K562 (cell line): ENCODE measurements around the gene PHF20. TPM values are rescaled to one million over a fixed set of nuclear protein-coding genes. Genes with fewer than 3 reads are reported as not detected.
A peak's percentile ranks its signal among the peaks of the same experiment; 100 is the strongest.

Experiments
- BHLHE40 ChIP-seq: IDR thresholded peaks from 2 replicates; pipeline ENCODE4 v1.6.1; 2011; ENCODE audit warnings: low read length, improper control_type of control experiment
- BMI1 ChIP-seq: fragments of 150-350 bp; IDR thresholded peaks from 2 replicates; pipeline ENCODE4 v1.6.1; 2014; ENCODE audit warnings: low read length
- CREBBP ChIP-seq: IDR thresholded peaks from one replicate; pipeline ENCODE4 v1.6.1; 2012; ENCODE audit warnings: low read depth, mild to moderate bottlenecking, control low read depth, inconsistent platforms, low read length
- EHMT2 ChIP-seq: fragments of 450-650 bp; IDR thresholded peaks from 2 replicates; pipeline ENCODE4 v1.6.1; 2018; ENCODE audit warnings: antibody characterized with exemption
- FOSL1 ChIP-seq: fragments of 200-800 bp; sonication (Bioruptor generic); conservative IDR thresholded peaks from 2 replicates; pipeline ENCODE4 v1.6.1; 2016; ENCODE audit warnings: missing genetic modification characterization, missing compliant biosample characterization
- HEY1 ChIP-seq: fragments of 250-450 bp; sonication (Bioruptor Pico); IDR thresholded peaks from 2 replicates; pipeline ENCODE4 v1.5.0; 2020; ENCODE audit warnings: mild to moderate bottlenecking, moderate library complexity, borderline replicate concordance
- MAFF ChIP-seq: IDR thresholded peaks from 2 replicates; pipeline ENCODE4 v1.6.1; 2012; ENCODE audit warnings: low read length, improper control_type of control experiment
- PHF21A ChIP-seq: fragments of 450-650 bp; IDR thresholded peaks from 2 replicates; pipeline ENCODE4 v1.6.1; 2017; ENCODE audit warnings: low read depth, borderline replicate concordance
- PKNOX1 ChIP-seq: fragments of 450-650 bp; IDR thresholded peaks from 2 replicates; pipeline ENCODE4 v1.6.1; 2016
- RHOXF2B ChIP-seq: fragments of 250-450 bp; sonication (Bioruptor Pico); conservative IDR thresholded peaks from 2 replicates; pipeline ENCODE4 v1.5.1; 2021
- RREB1 ChIP-seq: fragments of 250-450 bp; sonication (Bioruptor Pico); IDR thresholded peaks from 2 replicates; pipeline ENCODE4 v1.4.0; 2020
- U2AF1 ChIP-seq: fragments of 200-400 bp; formaldehyde crosslinking; optimal IDR thresholded peaks from 2 replicates; pipeline ENCODE3; 2017; ENCODE audit warnings: mild to moderate bottlenecking, low read depth, low read length, moderate library complexity
- ZFP91 ChIP-seq: sonication (generic); formaldehyde crosslinking; IDR thresholded peaks from 2 replicates; pipeline ENCODE4 v1.8.0; 2022; ENCODE audit warnings: mild to moderate bottlenecking, missing genetic modification reagents
- ZNF354B ChIP-seq: fragments of 250-450 bp; sonication (Bioruptor Pico); IDR thresholded peaks from 2 replicates; pipeline ENCODE4 v1.4.0; 2020
- ZNF764 ChIP-seq: fragments of 250-450 bp; sonication (Bioruptor Pico); IDR thresholded peaks from 2 replicates; pipeline ENCODE4 v1.4.0; 2020; ENCODE audit warnings: low read depth, mild to moderate bottlenecking, moderate library complexity
- ZNF766 ChIP-seq: fragments of 200-800 bp; sonication (Bioruptor generic); conservative IDR thresholded peaks from 2 replicates; pipeline ENCODE4 v1.6.1; 2016; ENCODE audit warnings: missing genetic modification characterization, missing compliant biosample characterization
- polyA plus RNA-seq, 8 experiments: library from polyadenylated mRNA; depleted of rRNA in 4 of 8; stranded (reverse) in 5 of 8; unstranded in 3 of 8; fragments of >200 nt; fragmentation: Nextera tagmentation in 2 of 8; fragmentation: Illumina TruSeq in 1 of 8; extraction: Ambion mirVana in 2 of 8; extraction: Trizol in 1 of 8; gene quantifications; 2 replicates each; pipeline versions ENCODE4 v1.2.1 to v1.2.3, GENCODE V29; 2011 to 2014; ENCODE audit warnings: inconsistent platforms in 1 of 8, missing spikeins in 1 of 8
- total RNA-seq, 7 experiments: library from RNA; depleted of rRNA in 6 of 7; stranded (reverse); fragments of >200 nt in 6 of 7; fragmentation: Illumina TruSeq in 2 of 7; extraction: Trizol in 2 of 7; gene quantifications; 2 replicates each; pipeline versions ENCODE4 v1.2.1 to v1.2.3, GENCODE V29; 2011 to 2021; ENCODE audit warnings: low replicate concordance in 1 of 7

Gene PHF20
- total and polyA plus RNA-seq, 9 of the 15 experiments (the other 6 are each of a cell fraction or from before 2014, with no cell fraction given): 49.9 to 196 (median 70.7) TPM

- no peak for TF ChIP-seq BHLHE40
- 0 out of 2 replicates have a peak, but pooled peaks have one; percentile 42 for TF ChIP-seq EHMT2
- TF ChIP-seq RREB1 (CRISPR knock-in tag): no peak
- 0 out of 2 replicates have a peak, but pooled peaks have one; percentile 50 for TF ChIP-seq FOSL1 (tag)
- TF ChIP-seq MAFF: no peak
- TF ChIP-seq BMI1: no peak
- TF ChIP-seq RHOXF2B (CRISPR knock-in tag): no peak
- TF ChIP-seq ZNF354B (CRISPR knock-in tag): no peak
- TF ChIP-seq U2AF1: no peak
- peak; percentile 71 for TF ChIP-seq PKNOX1
- TF ChIP-seq HEY1 (CRISPR knock-in tag): no peak
- TF ChIP-seq ZNF766: 0 out of 2 replicates have a peak, but pooled peaks have one; percentile 31
- no peak for TF ChIP-seq ZNF764 (CRISPR knock-in tag)
- no peak for TF ChIP-seq ZFP91 (CRISPR knock-in tag)
- TF ChIP-seq CREBBP: no peak
- peak; percentile 16; the same call in 1 of the 2 replicates for TF ChIP-seq PHF21A
Measured at GRCh38 chr20:35768731-35769664, 2.8 kb upstream of the PHF20 start (continued).
